ENCODE results near the gene HDAC10. TPM values are rescaled to one million over a fixed set of nuclear protein-coding genes. Genes with fewer than 3 reads are reported as not detected.
A peak's percentile ranks its signal among the peaks of the same experiment; 100 is the strongest.

Gene HDAC10
- polyA plus RNA-seq, 1 of the 3 experiments (the other 2 are of a cell fraction), result 51.9 TPM

GRCh38 chr22:50272044-50272802 lies 21.2 kb upstream of the HDAC10 start:
- Histone ChIP-seq H4K20me1 (ENCODE audit: insufficient read depth) (peaks cover 27% of the 10 kb centered on the region; the same call in 1 of the 2 replicates), H3F3A (replicated peaks; ENCODE audit: insufficient read depth) (peaks cover 39% of the 10 kb centered on the region), H3K4me1 (ENCODE audit: control insufficient read depth in 1 of 2, insufficient read depth in 2 of 2, low read depth in 1 of 2, low read length in 1 of 2) (peaks cover 7 to 23% of the 10 kb centered on the region in 2 experiments; a peak in 2 of 4 replicates), H3K27me3 (ENCODE audit: insufficient read depth) (no peaks in the 10 kb centered on the region), H3K79me2 (ENCODE audit: insufficient read depth) (no peaks in the 10 kb centered on the region), H2AFZ (ENCODE audit: low read depth) (no peak overlapping the region), H3K9ac (no peak overlapping the region), H3K4me2 (peak overlapping the region; percentile 98; the same call in 1 of the 2 replicates), H3K9me3 (no peaks in the 10 kb centered on the region), H3K36me3 (replicated peaks in 1 of 2; ENCODE audit: control insufficient read depth in 1 of 2, insufficient read depth in 2 of 2, low read length in 1 of 2) (peaks cover 11 to 26% of the 10 kb centered on the region in 2 experiments), H3K4me3 (ENCODE audit: low read depth in 2 of 2, low read length in 1 of 2) (peak overlapping the region in 1 of 2 experiments; percentile 6; a peak in 2 of 4 replicates), H3K27ac (ENCODE audit: low read depth in 2 of 2, low read length in 1 of 2) (peak overlapping the region in 1 of 2 experiments; percentile 40; a peak in 2 of 4 replicates), H3K9me2 (no peaks in the 10 kb centered on the region)
- WGBS (ENCODE audit: low lambda C conversion rate), result 62% methylated on average over 13 of the region's 26 CpGs
- ChIA-PET POLR2A (interaction anchor here (0.6 to 1.1 kb wide), 3 partner anchors 24 to 99 kb away, joined by 3 read pairs; no protein-coding TSS in a partner anchor), CTCF (interaction anchor here (0.7 to 11.4 kb wide), 13 partner anchors 10 to 348 kb away, joined by 3 to 101 read pairs (median 5); partner anchors contain the start of genes DENND6B, HDAC10, MAPK12 and PPP6R2)
- TF ChIP-seq GABPA (IDR thresholded peaks at IDR 0.05; ENCODE audit: low read depth) (no peak), USF1 (IDR thresholded peaks at IDR 0.05; ENCODE audit: borderline replicate concordance, low read depth) (no peak), JUND (IDR thresholded peaks at IDR 0.05) (no peak), MEF2A (IDR thresholded peaks at IDR 0.05; ENCODE audit: borderline replicate concordance, low read depth) (no peak), RFX5 (IDR thresholded peaks at IDR 0.05; ENCODE audit: low read length) (no peak), RAD21 (IDR thresholded peaks at IDR 0.05; ENCODE audit: low read length) (no peak), FOXJ3 (CRISPR knock-in tag; IDR thresholded peaks at IDR 0.05) (no peak), RXRA (IDR thresholded peaks at IDR 0.05; ENCODE audit: borderline replicate concordance, low read depth) (no peak), POLR2AphosphoS5 (IDR thresholded peaks at IDR 0.05; ENCODE audit: low read depth, low read length) (no peak), NFIC (IDR thresholded peaks at IDR 0.05; ENCODE audit: borderline replicate concordance) (no peak), EZH2phosphoT487 (IDR thresholded peaks at IDR 0.05; ENCODE audit: borderline replicate concordance, low read depth) (no peak), SIN3A (IDR thresholded peaks at IDR 0.05; ENCODE audit: borderline replicate concordance, low read depth, low read length) (no peak), GATA2 (CRISPR knock-in tag; IDR thresholded peaks at IDR 0.05) (no peak), TCF12 (IDR thresholded peaks at IDR 0.05) (no peak)
- TF ChIP-seq, protein P1, sequence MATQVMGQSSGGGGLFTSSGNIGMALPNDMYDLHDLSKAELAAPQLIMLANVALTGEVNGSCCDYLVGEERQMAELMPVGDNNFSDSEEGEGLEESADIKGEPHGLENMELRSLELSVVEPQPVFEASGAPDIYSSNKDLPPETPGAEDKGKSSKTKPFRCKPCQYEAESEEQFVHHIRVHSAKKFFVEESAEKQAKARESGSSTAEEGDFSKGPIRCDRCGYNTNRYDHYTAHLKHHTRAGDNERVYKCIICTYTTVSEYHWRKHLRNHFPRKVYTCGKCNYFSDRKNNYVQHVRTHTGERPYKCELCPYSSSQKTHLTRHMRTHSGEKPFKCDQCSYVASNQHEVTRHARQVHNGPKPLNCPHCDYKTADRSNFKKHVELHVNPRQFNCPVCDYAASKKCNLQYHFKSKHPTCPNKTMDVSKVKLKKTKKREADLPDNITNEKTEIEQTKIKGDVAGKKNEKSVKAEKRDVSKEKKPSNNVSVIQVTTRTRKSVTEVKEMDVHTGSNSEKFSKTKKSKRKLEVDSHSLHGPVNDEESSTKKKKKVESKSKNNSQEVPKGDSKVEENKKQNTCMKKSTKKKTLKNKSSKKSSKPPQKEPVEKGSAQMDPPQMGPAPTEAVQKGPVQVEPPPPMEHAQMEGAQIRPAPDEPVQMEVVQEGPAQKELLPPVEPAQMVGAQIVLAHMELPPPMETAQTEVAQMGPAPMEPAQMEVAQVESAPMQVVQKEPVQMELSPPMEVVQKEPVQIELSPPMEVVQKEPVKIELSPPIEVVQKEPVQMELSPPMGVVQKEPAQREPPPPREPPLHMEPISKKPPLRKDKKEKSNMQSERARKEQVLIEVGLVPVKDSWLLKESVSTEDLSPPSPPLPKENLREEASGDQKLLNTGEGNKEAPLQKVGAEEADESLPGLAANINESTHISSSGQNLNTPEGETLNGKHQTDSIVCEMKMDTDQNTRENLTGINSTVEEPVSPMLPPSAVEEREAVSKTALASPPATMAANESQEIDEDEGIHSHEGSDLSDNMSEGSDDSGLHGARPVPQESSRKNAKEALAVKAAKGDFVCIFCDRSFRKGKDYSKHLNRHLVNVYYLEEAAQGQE (IDR thresholded peaks at IDR 0.05; ENCODE audit: low read depth, low read length), result no peak
- TF ChIP-seq, protein P2, sequence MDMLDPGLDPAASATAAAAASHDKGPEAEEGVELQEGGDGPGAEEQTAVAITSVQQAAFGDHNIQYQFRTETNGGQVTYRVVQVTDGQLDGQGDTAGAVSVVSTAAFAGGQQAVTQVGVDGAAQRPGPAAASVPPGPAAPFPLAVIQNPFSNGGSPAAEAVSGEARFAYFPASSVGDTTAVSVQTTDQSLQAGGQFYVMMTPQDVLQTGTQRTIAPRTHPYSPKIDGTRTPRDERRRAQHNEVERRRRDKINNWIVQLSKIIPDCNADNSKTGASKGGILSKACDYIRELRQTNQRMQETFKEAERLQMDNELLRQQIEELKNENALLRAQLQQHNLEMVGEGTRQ (IDR thresholded peaks at IDR 0.05; ENCODE audit: borderline replicate concordance, low read depth, low read length), result no peak
- peak; percentile 48 for DNase-seq
